Omental fat pad (tissue), 4 donors: ENCODE measurements around the gene ACACB. TPM values are rescaled to one million over a fixed set of nuclear protein-coding genes. Genes with fewer than 3 reads are reported as not detected.

ENCODE experiments used
- ATAC-seq: fragments of 150-250 bp; one replicate; pipeline ENCODE4 v1.9.1; 2016; ENCODE audit warnings: mild to moderate bottlenecking, moderate library complexity; ENCODE audit not compliant: low FRiP score
- DNase-seq: peaks from one replicate; pipeline ENCODE4 v3.0.0-alpha.2; 2019; ENCODE audit warnings: low spot score
- total RNA-seq, 4 donors: library from RNA; depleted of rRNA; stranded (reverse); fragments of >200 nt; gene quantifications; one replicate each; pipeline ENCODE4 v1.1.0, GENCODE V29; 2016
- TF ChIP-seq, protein P1 (sequence below), 3 donors: fragments of 450-650 bp; IDR thresholded peaks; one replicate each; pipeline ENCODE4 v1.5.1; 2016 to 2017; ENCODE audit warnings: antibody characterized with exemption in 3 of 3, mild to moderate bottlenecking in 3 of 3, moderate library complexity in 2 of 3

The ACACB gene
- total RNA-seq, 4 donors from 2014 or later = 727 to 1,594 (median 1,364) TPM

DNA sequence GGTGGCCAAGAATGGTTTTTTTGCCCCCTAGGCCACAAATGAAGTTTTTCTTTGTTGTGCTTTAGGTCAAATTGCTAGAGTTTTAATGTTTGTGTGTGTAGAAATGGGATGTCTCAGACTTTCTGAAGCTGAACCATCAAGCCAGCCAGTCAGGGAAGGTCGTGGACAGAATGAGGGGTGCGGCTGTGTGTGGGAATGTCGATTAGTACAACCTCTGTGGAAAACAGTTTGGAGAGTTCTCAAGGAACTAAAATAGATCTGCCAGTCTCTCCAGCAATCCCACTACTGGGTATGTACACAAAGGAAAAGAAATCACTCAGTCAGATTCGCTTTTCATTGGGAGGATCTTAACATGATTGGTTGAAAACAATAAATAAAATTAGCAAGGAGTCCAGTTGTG lies 44.5 kb downstream of the ACACB start:
- ATAC-seq (no peak), DNase-seq (no peak)
- TF ChIP-seq, protein P1, sequence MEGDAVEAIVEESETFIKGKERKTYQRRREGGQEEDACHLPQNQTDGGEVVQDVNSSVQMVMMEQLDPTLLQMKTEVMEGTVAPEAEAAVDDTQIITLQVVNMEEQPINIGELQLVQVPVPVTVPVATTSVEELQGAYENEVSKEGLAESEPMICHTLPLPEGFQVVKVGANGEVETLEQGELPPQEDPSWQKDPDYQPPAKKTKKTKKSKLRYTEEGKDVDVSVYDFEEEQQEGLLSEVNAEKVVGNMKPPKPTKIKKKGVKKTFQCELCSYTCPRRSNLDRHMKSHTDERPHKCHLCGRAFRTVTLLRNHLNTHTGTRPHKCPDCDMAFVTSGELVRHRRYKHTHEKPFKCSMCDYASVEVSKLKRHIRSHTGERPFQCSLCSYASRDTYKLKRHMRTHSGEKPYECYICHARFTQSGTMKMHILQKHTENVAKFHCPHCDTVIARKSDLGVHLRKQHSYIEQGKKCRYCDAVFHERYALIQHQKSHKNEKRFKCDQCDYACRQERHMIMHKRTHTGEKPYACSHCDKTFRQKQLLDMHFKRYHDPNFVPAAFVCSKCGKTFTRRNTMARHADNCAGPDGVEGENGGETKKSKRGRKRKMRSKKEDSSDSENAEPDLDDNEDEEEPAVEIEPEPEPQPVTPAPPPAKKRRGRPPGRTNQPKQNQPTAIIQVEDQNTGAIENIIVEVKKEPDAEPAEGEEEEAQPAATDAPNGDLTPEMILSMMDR (IDR thresholded peaks at IDR 0.05) = no peak

DNA sequence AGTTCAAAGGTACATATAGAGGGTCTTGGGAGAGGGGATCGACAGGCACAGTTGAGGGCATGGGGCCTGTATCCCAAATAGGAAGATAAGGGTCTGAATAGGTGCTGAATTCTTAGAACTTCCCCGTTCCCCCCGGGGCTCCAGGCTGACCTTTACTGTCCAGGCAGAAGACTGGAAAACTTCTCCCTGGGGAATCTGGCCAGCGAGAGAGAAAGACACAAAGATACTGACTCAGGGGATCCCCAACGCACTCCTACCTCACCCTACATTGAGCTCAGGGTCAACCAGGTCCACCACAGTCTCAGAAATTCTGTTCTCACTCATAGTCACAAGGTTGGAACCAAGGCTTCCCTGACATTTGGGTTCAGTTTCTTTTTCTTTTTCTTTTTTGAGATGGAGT lies 46.2 kb downstream of the ACACB start:
- ATAC-seq = no peak
- DNase-seq = no peak
- TF ChIP-seq, protein P1 (IDR thresholded peaks at IDR 0.05) = no peak

GRCh38 chr12:109163167-109163566 lies 46.8 kb downstream of the ACACB start:
- ATAC-seq (no peak), DNase-seq (no peak)
- TF ChIP-seq, protein P1 (IDR thresholded peaks at IDR 0.05) = no peak

GRCh38 chr12:109165599-109165998 lies 49.2 kb downstream of the ACACB start:
- no peak for DNase-seq
- ATAC-seq = no peak
- TF ChIP-seq, protein P1 (IDR thresholded peaks at IDR 0.05) = no peak

DNA sequence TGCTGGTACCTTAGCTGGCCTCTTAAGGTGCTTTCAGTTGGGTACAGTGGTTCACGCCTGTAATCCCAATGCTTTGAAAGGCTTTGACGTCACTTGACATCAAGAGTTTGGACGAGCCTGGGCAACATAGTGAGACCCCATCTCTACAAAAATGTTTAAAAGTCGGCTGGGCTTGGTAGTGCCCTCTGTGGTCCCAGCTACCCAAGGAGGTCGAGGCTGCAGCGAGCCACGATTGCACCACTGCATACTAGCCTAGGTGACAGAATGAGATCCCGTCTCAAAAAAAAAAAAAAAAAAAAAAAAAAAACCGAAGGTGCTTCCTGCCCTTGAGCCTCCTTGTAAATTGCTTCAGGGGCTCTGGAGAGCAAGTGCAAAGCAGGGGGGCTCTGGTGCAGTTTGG lies 50.0 kb downstream of the ACACB start:
- TF ChIP-seq, protein P1 (IDR thresholded peaks at IDR 0.05) = no peak
- no peak for ATAC-seq
- DNase-seq = no peak

DNA sequence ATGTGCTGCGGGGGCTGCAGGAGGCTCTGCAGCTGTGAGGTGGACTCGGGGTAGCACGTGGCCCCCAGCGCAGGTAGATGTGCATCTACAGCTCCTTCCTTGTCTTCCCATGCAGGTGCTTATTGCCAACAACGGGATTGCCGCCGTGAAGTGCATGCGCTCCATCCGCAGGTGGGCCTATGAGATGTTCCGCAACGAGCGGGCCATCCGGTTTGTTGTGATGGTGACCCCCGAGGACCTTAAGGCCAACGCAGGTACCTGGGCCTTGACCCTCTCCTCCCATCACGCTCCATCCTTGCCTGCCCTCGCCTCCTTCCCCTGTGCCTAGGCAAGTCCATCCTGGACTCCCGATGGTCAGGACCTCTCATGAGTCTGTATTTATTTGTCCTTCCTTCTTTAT lies 51.4 kb downstream of the ACACB start:
- no peak for DNase-seq
- TF ChIP-seq, protein P1 (IDR thresholded peaks at IDR 0.05) = no peak
- ATAC-seq = no peak

DNA sequence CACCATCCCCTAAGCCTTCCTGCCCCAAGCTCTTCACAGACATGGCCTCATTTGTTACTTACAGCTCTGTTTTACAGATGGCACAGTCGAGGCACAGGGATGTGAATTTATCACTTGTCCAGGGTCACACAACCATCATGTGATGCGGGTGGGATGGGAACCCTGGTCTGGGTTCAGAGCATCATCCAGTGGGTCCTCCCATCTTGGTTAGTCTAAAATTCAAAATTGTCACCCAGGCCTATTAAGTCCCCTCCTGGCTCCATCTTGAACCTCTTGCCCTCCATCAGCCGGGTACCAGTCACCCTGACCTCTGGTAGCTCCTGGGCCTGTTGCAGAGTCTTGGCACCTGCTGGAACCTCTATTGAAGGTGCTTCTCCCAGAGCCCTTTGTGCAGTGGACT lies 52.9 kb downstream of the ACACB start:
- DNase-seq (no peak), ATAC-seq (no peak)
- TF ChIP-seq, protein P1 (IDR thresholded peaks at IDR 0.05) = no peak
